ENCODE data around the gene ALDH4A1. TPM values are rescaled to one million over a fixed set of nuclear protein-coding genes. Genes with fewer than 3 reads are reported as not detected.

The ALDH4A1 gene
- total RNA-seq, 3 donors from 2014 or later (not counting 1 experiment from before 2014, with no cell fraction given) = 3.4 to 4.1 (median 3.7) TPM

DNA sequence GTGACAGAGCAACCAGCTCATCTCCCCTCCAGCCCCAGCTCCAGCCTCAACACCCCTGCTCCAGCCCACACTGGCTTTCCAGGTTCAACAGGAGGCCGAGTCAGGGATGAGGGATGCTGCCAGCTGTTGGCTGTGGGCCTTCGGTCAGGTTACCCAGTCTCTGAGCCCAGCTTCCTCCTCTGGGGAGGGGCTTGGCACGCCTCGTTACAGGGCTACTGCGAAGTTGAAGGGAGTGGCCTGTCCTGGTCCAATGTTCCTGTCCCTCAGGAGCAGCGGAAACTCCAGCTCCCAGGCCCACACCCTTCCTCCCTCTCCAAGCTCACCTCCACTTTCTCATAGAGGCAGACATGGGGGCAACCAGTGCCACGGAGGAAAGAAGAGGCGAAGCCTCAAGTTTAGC, 27.8 kb downstream of the ALDH4A1 start:
- no peaks in the 10 kb centered on the region for H3K27me3 Mint-ChIP-seq (ENCODE audit: low read depth in 2 of 2)
- H3K36me3 ChIP-seq (ENCODE audit: control insufficient read depth, insufficient read depth, low read length) = no peaks in the 10 kb centered on the region
- TF ChIP-seq, protein P1, sequence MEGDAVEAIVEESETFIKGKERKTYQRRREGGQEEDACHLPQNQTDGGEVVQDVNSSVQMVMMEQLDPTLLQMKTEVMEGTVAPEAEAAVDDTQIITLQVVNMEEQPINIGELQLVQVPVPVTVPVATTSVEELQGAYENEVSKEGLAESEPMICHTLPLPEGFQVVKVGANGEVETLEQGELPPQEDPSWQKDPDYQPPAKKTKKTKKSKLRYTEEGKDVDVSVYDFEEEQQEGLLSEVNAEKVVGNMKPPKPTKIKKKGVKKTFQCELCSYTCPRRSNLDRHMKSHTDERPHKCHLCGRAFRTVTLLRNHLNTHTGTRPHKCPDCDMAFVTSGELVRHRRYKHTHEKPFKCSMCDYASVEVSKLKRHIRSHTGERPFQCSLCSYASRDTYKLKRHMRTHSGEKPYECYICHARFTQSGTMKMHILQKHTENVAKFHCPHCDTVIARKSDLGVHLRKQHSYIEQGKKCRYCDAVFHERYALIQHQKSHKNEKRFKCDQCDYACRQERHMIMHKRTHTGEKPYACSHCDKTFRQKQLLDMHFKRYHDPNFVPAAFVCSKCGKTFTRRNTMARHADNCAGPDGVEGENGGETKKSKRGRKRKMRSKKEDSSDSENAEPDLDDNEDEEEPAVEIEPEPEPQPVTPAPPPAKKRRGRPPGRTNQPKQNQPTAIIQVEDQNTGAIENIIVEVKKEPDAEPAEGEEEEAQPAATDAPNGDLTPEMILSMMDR (IDR thresholded peaks at IDR 0.05) = no peak
- H3K4me3 Mint-ChIP-seq = no peak overlapping the region
- ATAC-seq = no peak
- no peaks in the 10 kb centered on the region for H3K4me1 ChIP-seq (ENCODE audit: control insufficient read depth, insufficient read depth, low read length)
- H3K4me3 ChIP-seq (ENCODE audit: low read length) = no peak overlapping the region
- no peak overlapping the region for H3K27ac Mint-ChIP-seq
- H3K9me3 ChIP-seq (ENCODE audit: control insufficient read depth, insufficient read depth, low read length) = no peaks in the 10 kb centered on the region
- H3K27me3 ChIP-seq (ENCODE audit: control insufficient read depth, insufficient read depth, low read length) = no peaks in the 10 kb centered on the region
- no peaks in the 10 kb centered on the region for H3K4me1 Mint-ChIP-seq
- H3K27ac ChIP-seq (ENCODE audit: low read length) = no peak overlapping the region
- DNase-seq = no peak
- no peaks in the 10 kb centered on the region for H3K9me3 Mint-ChIP-seq
- no peaks in the 10 kb centered on the region for H3K36me3 Mint-ChIP-seq
- WGBS (ENCODE audit: insufficient coverage) = 85% methylated on average over 8 of the region's 8 CpGs
- intact Hi-C loops (cut with micrococcal nuclease) = no loop called here

DNA sequence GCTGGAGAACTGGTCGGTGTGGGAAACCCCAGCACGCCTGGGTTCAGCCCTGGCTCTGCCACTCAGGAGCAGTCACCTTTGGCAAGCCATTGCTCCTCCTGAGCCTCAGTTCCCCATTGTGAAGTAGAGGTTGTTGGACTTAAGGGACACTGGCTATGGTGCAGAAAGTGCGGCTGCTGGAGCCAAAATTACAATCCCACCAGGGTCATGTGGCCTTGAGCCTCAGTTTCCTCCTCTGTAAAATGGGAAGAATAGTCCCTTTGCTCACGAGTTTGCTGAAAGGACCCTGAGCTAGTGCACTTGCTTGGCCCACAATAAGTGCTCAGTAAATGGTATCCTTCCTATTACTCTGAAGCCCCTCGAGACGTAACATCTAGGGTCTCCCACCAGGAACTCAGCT, 28.3 kb downstream of the ALDH4A1 start:
- H3K36me3 ChIP-seq (ENCODE audit: control insufficient read depth, insufficient read depth, low read length) = no peaks in the 10 kb centered on the region
- WGBS (ENCODE audit: insufficient coverage) = 93% methylated on average over 6 of the region's 6 CpGs
- no peaks in the 10 kb centered on the region for H3K4me1 Mint-ChIP-seq
- ATAC-seq = no peak
- H3K9me3 Mint-ChIP-seq = no peaks in the 10 kb centered on the region
- H3K4me1 ChIP-seq (ENCODE audit: control insufficient read depth, insufficient read depth, low read length) = no peaks in the 10 kb centered on the region
- H3K27me3 Mint-ChIP-seq (ENCODE audit: low read depth in 2 of 2) = no peaks in the 10 kb centered on the region
- no peak overlapping the region for H3K27ac ChIP-seq (ENCODE audit: low read length)
- TF ChIP-seq, protein P1 (IDR thresholded peaks at IDR 0.05) = no peak
- H3K27ac Mint-ChIP-seq = no peak overlapping the region
- no peak for DNase-seq
- no peak overlapping the region for H3K4me3 Mint-ChIP-seq
- H3K9me3 ChIP-seq (ENCODE audit: control insufficient read depth, insufficient read depth, low read length) = no peaks in the 10 kb centered on the region
- no peak overlapping the region for H3K4me3 ChIP-seq (ENCODE audit: low read length)
- H3K36me3 Mint-ChIP-seq = no peaks in the 10 kb centered on the region
- H3K27me3 ChIP-seq (ENCODE audit: control insufficient read depth, insufficient read depth, low read length) = no peaks in the 10 kb centered on the region
- intact Hi-C loops (cut with micrococcal nuclease) = no loop called here

DNA sequence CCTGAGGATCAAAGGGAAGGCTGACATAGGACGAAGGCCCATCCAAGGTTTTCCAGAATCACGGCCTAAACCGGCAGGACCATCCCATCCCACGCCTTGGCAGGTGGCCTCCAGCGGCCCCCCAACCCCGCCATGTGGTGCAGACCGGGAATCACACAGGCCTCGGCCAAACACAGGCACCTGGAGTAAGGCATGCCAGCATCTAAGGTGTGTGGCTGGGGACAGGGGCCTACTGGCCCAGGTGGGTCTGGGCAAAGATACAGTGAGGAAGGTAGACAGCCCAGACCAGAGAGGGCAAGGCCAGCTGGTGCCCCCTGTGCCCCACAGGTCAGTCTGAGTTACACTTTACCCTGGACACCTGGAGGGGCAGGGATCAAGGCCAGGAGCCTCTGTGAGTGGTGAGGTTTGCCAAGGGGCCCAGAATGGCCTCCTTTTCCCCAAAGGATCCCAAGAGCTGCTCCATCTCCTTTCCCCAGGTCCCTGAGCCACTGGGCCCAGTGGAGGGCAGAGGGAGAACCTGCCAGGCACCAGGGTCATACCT, 30.2 kb downstream of the ALDH4A1 start:
- ATAC-seq = no peak
- Mint-ChIP-seq H3K27me3 (ENCODE audit: low read depth in 2 of 2) (peaks cover 0 to 2% of the 10 kb centered on the region in 2 donors), H3K27ac (no peak overlapping the region), H3K4me1 (no peaks in the 10 kb centered on the region), H3K4me3 (no peak overlapping the region), H3K9me3 (no peaks in the 10 kb centered on the region), H3K36me3 (no peaks in the 10 kb centered on the region)
- Histone ChIP-seq H3K4me1 (ENCODE audit: control insufficient read depth, insufficient read depth, low read length) (no peaks in the 10 kb centered on the region), H3K9me3 (ENCODE audit: control insufficient read depth, insufficient read depth, low read length) (no peaks in the 10 kb centered on the region), H3K27ac (ENCODE audit: low read length) (no peak overlapping the region), H3K27me3 (ENCODE audit: control insufficient read depth, insufficient read depth, low read length) (no peaks in the 10 kb centered on the region), H3K36me3 (ENCODE audit: control insufficient read depth, insufficient read depth, low read length) (no peaks in the 10 kb centered on the region), H3K4me3 (ENCODE audit: low read length) (no peak overlapping the region)
- DNase-seq = no peak
- 87% methylated on average over 8 of the region's 8 CpGs for WGBS (ENCODE audit: insufficient coverage)
- TF ChIP-seq, protein P1 (IDR thresholded peaks at IDR 0.05) = no peak
- intact Hi-C loops (cut with micrococcal nuclease) = no loop called here

DNA sequence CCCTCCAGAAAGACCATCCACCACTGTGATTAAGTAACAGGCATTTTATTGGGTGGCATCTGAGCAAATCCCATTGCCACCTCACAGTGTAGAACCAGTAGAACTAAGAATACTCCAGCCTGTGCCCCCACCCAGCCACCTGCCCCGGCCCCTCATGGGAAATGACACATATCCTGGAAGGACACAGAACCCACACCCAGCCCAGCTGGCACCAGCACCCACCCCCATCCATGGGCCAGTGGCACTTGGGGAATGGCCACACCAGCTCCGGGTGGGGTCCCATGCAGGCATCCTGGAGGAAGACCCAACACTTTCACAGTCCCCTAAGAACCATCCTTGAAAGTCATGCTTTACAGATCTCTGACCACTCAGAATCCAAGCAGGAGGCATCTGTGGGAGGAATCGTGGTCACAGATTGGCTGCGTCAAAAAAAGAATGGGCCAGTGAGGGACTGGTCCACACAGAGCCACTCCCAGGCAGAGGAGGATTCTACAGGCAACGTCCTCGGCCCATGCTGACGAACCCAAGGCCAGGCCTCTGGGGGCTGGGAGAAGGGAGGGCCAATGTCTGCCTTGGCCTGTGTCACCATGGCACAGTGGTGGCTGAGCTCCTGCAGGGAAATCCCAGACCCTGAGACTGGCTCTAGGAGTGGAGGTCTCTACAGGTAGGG, 30.8 kb downstream of the ALDH4A1 start:
- Histone ChIP-seq H3K9me3 (ENCODE audit: control insufficient read depth, insufficient read depth, low read length) (no peaks in the 10 kb centered on the region), H3K36me3 (ENCODE audit: control insufficient read depth, insufficient read depth, low read length) (no peaks in the 10 kb centered on the region), H3K4me3 (ENCODE audit: low read length) (no peak overlapping the region), H3K4me1 (ENCODE audit: control insufficient read depth, insufficient read depth, low read length) (no peaks in the 10 kb centered on the region), H3K27me3 (ENCODE audit: control insufficient read depth, insufficient read depth, low read length) (no peaks in the 10 kb centered on the region), H3K27ac (ENCODE audit: low read length) (no peak overlapping the region)
- TF ChIP-seq, protein P1 (IDR thresholded peaks at IDR 0.05) = no peak
- H3K4me1 Mint-ChIP-seq = no peaks in the 10 kb centered on the region
- H3K4me3 Mint-ChIP-seq = no peak overlapping the region
- no peak overlapping the region for H3K27ac Mint-ChIP-seq
- 95% methylated on average over 7 of the region's 7 CpGs for WGBS (ENCODE audit: insufficient coverage)
- DNase-seq = no peak
- ATAC-seq = no peak
- H3K27me3 Mint-ChIP-seq (ENCODE audit: low read depth in 2 of 2) = peaks cover 2 to 4% of the 10 kb centered on the region in 2 donors
- no peaks in the 10 kb centered on the region for H3K36me3 Mint-ChIP-seq
- no peaks in the 10 kb centered on the region for H3K9me3 Mint-ChIP-seq
- intact Hi-C loops (cut with micrococcal nuclease) = no loop called here
